K562 (cell line): ENCODE data around the gene MTMR12. TPM values are rescaled to one million over a fixed set of nuclear protein-coding genes. Genes with fewer than 3 reads are reported as not detected.
A peak's percentile ranks its signal among the peaks of the same experiment; 100 is the strongest.

ENCODE experiments used
- CBX1 ChIP-seq: sonication (generic); IDR thresholded peaks from 2 replicates; pipeline ENCODE4 v1.6.1; 2016; ENCODE audit warnings: antibody characterized with exemption, low read depth, mild to moderate bottlenecking
- CEBPG ChIP-seq, 3 experiments: fragments of 200-800 bp in 1 of 3; sonication (Bioruptor generic) in 1 of 3; sonication (generic) in 1 of 3; formaldehyde crosslinking in 1 of 3; IDR thresholded peaks in 2 of 3; conservative IDR thresholded peaks in 1 of 3; 2 replicates each; pipeline versions ENCODE4 v1.6.1 to v1.8.0; 2016 to 2022; ENCODE audit warnings: missing compliant biosample characterization in 2 of 3, missing genetic modification characterization in 2 of 3, mild to moderate bottlenecking in 1 of 3, missing genetic modification reagents in 1 of 3
- CREB1 ChIP-seq, 2 experiments: sonication (generic) in 1 of 2; formaldehyde crosslinking in 1 of 2; IDR thresholded peaks; 2 replicates each; pipeline versions ENCODE4 v1.6.1 to v1.8.0; 2012 to 2022; ENCODE audit warnings: inconsistent platforms in 1 of 2, mild to moderate bottlenecking in 1 of 2, missing genetic modification reagents in 1 of 2, moderate library complexity in 1 of 2
- CREM ChIP-seq: IDR thresholded peaks from 2 replicates; pipeline ENCODE4 v1.6.1; 2014; ENCODE audit warnings: antibody characterized with exemption, low read depth
- DPF2 ChIP-seq: fragments of 450-650 bp; IDR thresholded peaks from 2 replicates; pipeline ENCODE4 v1.6.1; 2016
- ETV6 ChIP-seq, 3 experiments: fragments of 150-350 bp in 1 of 3; sonication (generic) in 1 of 3; formaldehyde crosslinking in 1 of 3; IDR thresholded peaks; 2 replicates each; pipeline versions ENCODE4 v1.6.1 to v1.8.0; 2014 to 2022; ENCODE audit warnings: borderline replicate concordance in 2 of 3, low read depth in 2 of 3, antibody characterized with exemption in 1 of 3, low read length in 1 of 3, mild to moderate bottlenecking in 1 of 3, missing genetic modification reagents in 1 of 3
- FOXA1 ChIP-seq: fragments of 450-650 bp; IDR thresholded peaks from 2 replicates; pipeline ENCODE4 v1.6.1; 2016; ENCODE audit warnings: mild to moderate bottlenecking, borderline replicate concordance
- FOXJ2 ChIP-seq: fragments of 200-800 bp; sonication (Bioruptor generic); IDR thresholded peaks from 2 replicates; pipeline ENCODE4 v1.6.1; 2016; ENCODE audit warnings: missing genetic modification characterization, missing compliant biosample characterization
- HDAC1 ChIP-seq, 2 experiments: fragments of 450-650 bp; IDR thresholded peaks; 2 replicates each; pipeline ENCODE4 v1.6.1; 2016 to 2017; ENCODE audit warnings: inconsistent platforms in 1 of 2, mild to moderate bottlenecking in 1 of 2, moderate library complexity in 1 of 2
- HDAC6 ChIP-seq: IDR thresholded peaks from 2 replicates; pipeline ENCODE4 v1.6.1; 2012; ENCODE audit warnings: low read depth, mild to moderate bottlenecking, control low read depth, inconsistent platforms, low read length, moderate library complexity
- ILK ChIP-seq: fragments of 450-650 bp; IDR thresholded peaks from 2 replicates; pipeline ENCODE4 v1.6.1; 2016; ENCODE audit warnings: missing genetic modification characterization, low read depth, mild to moderate bottlenecking, missing compliant biosample characterization, moderate library complexity, borderline replicate concordance
- LARP7 ChIP-seq: fragments of 450-650 bp; IDR thresholded peaks from 2 replicates; pipeline ENCODE4 v1.6.1; 2016
- NFRKB ChIP-seq: fragments of 450-650 bp; IDR thresholded peaks from 2 replicates; pipeline ENCODE4 v1.6.1; 2016; ENCODE audit warnings: low read depth
- SMAD3 ChIP-seq: fragments of 450-650 bp; formaldehyde crosslinking; conservative IDR thresholded peaks from 2 replicates; pipeline ENCODE4 v1.4.0; 2020; ENCODE audit warnings: mild to moderate bottlenecking
- SP2 ChIP-seq: IDR thresholded peaks from 2 replicates; pipeline ENCODE4 v1.6.1; 2011; ENCODE audit warnings: mild to moderate bottlenecking, low read depth, low read length, moderate library complexity; ENCODE audit not compliant: poor library complexity, severe bottlenecking; ENCODE audit errors: extremely low read depth
- SRSF1 ChIP-seq: fragments of 200-400 bp; formaldehyde crosslinking; IDR thresholded peaks from 2 replicates; pipeline ENCODE4 v1.6.1; 2017; ENCODE audit warnings: mild to moderate bottlenecking, low read depth, low read length, moderate library complexity
- STAT5B ChIP-seq: fragments of 250-450 bp; sonication (Bioruptor Pico); IDR thresholded peaks from 2 replicates; pipeline ENCODE4 v1.8.0; 2021; ENCODE audit warnings: mild to moderate bottlenecking, inconsistent platforms
- TAF15 ChIP-seq: fragments of 200-400 bp; formaldehyde crosslinking; IDR thresholded peaks from 2 replicates; pipeline ENCODE4 v1.6.1; 2017; ENCODE audit warnings: mild to moderate bottlenecking, low read depth, low read length, moderate library complexity
- ZBTB1 ChIP-seq: sonication (generic); formaldehyde crosslinking; IDR thresholded peaks from 2 replicates; pipeline ENCODE4 v1.8.1; 2023; ENCODE audit warnings: missing genetic modification reagents, low read depth, mild to moderate bottlenecking, borderline replicate concordance
- ZNF217 ChIP-seq: sonication (generic); formaldehyde crosslinking; IDR thresholded peaks from 2 replicates; pipeline ENCODE4 v1.8.0; 2022; ENCODE audit warnings: mild to moderate bottlenecking, missing genetic modification reagents
- ZNF239 ChIP-seq: fragments of 250-450 bp; sonication (Bioruptor Pico); IDR thresholded peaks from 2 replicates; pipeline ENCODE4 v1.4.0; 2020; ENCODE audit warnings: mild to moderate bottlenecking
- ZNF695 ChIP-seq: fragments of 450-650 bp; formaldehyde crosslinking; IDR thresholded peaks from 2 replicates; pipeline ENCODE4 v1.4.0; 2020; ENCODE audit warnings: mild to moderate bottlenecking, moderate library complexity
- polyA plus RNA-seq, 8 experiments: library from polyadenylated mRNA; depleted of rRNA in 4 of 8; stranded (reverse) in 5 of 8; unstranded in 3 of 8; fragments of >200 nt; fragmentation: Nextera tagmentation in 2 of 8; fragmentation: Illumina TruSeq in 1 of 8; extraction: Ambion mirVana in 2 of 8; extraction: Trizol in 1 of 8; gene quantifications; 2 replicates each; pipeline versions ENCODE4 v1.2.1 to v1.2.3, GENCODE V29; 2011 to 2014; ENCODE audit warnings: inconsistent platforms in 1 of 8, missing spikeins in 1 of 8
- total RNA-seq, 7 experiments: library from RNA; depleted of rRNA in 6 of 7; stranded (reverse); fragments of >200 nt in 6 of 7; fragmentation: Illumina TruSeq in 2 of 7; extraction: Trizol in 2 of 7; gene quantifications; 2 replicates each; pipeline versions ENCODE4 v1.2.1 to v1.2.3, GENCODE V29; 2011 to 2021; ENCODE audit warnings: low replicate concordance in 1 of 7
- TF ChIP-seq, protein P1 (sequence below): fragments of 450-650 bp; formaldehyde crosslinking; IDR thresholded peaks from 2 replicates; pipeline ENCODE4 v1.4.0; 2020; ENCODE audit warnings: mild to moderate bottlenecking, moderate library complexity

Gene MTMR12
- total and polyA plus RNA-seq, 9 of the 15 experiments (the other 6 are each of a cell fraction or from before 2014, with no cell fraction given) = 4.0 to 28.7 (median 17.1) TPM

DNA sequence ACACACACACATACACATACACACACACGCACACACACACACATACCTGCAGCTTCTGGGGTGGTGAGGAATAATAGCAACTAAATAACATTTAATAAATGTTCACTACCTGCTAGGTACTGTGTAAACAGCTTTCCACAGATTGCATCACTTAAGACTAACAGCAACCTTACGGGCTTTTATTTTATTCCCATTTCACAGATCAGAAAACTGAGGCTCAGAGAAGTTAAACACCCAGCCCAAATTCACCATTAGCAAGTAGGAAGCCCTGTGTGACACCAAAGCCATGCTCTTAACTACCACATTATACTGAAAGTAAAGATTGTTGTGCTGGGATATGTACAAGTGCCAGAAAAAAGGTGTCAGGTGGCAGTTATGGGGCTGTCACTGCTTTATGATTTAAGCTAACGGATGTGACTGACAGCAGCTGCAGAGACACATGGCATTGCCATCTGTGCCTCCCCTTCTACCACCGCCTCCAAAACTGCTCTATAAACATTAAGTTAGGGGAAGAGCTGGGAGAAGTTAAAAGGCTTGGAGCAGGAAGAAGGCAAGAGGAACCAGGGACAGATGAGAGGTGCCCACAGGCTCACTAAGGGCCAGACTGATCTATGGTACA, 13.6 kb downstream of the MTMR12 start (continued):
- TF ChIP-seq, protein P1, sequence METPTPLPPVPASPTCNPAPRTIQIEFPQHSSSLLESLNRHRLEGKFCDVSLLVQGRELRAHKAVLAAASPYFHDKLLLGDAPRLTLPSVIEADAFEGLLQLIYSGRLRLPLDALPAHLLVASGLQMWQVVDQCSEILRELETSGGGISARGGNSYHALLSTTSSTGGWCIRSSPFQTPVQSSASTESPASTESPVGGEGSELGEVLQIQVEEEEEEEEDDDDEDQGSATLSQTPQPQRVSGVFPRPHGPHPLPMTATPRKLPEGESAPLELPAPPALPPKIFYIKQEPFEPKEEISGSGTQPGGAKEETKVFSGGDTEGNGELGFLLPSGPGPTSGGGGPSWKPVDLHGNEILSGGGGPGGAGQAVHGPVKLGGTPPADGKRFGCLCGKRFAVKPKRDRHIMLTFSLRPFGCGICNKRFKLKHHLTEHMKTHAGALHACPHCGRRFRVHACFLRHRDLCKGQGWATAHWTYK = no peak
- TF ChIP-seq HDAC6 = no peak
- TF ChIP-seq CREM = no peak
- TF ChIP-seq CBX1 = peak; percentile 72
- no peak for TF ChIP-seq SRSF1
- TF ChIP-seq DPF2 = no peak; the same call in 1 of the 2 replicates
- TF ChIP-seq SP2 = no peak
- TF ChIP-seq ZNF695 (CRISPR knock-in tag) = no peak
- TF ChIP-seq ZNF217 = no peak
- TF ChIP-seq FOXJ2 (tag) = no peak
- no peak for TF ChIP-seq CREB1 (IDR thresholded peaks at IDR 0.05)
- TF ChIP-seq CREB1 (CRISPR knock-in tag; IDR thresholded peaks at IDR 0.05) = no peak
- peak; percentile 58; the same call in 1 of the 2 replicates for TF ChIP-seq CEBPG (CRISPR knock-in tag; IDR thresholded peaks at IDR 0.05)
- TF ChIP-seq CEBPG (tag; conservative IDR thresholded peaks at IDR 0.05 in 1 of 2, IDR thresholded peaks at IDR 0.05 in 1 of 2) = peak; percentile 37 to 62; a peak in 1 of 4 replicates
- no peak for TF ChIP-seq ETV6 (IDR thresholded peaks at IDR 0.05; ENCODE audit: borderline replicate concordance in 1 of 2, low read depth in 2 of 2, low read length in 1 of 2)
- no peak for TF ChIP-seq ETV6 (CRISPR knock-in tag; IDR thresholded peaks at IDR 0.05; ENCODE audit: borderline replicate concordance)
- TF ChIP-seq FOXA1 = no peak
- no peak for TF ChIP-seq ZNF239 (CRISPR knock-in tag)
- TF ChIP-seq LARP7 = no peak
- TF ChIP-seq STAT5B (CRISPR knock-in tag) = no peak
- TF ChIP-seq NFRKB = no peak
- TF ChIP-seq SMAD3 = no peak
- TF ChIP-seq ILK (tag) = no peak
- TF ChIP-seq TAF15 = no peak
- TF ChIP-seq ZBTB1 (CRISPR knock-in tag) = no peak
- 0 out of 4 replicates have a peak, but pooled peaks of 1 of the 2 experiments have one; percentile 30 for TF ChIP-seq HDAC1 (IDR thresholded peaks at IDR 0.05)
